ENCODE data around the gene RAB43.
"Not testable (repeated sequence)": the region's sequence is repeated elsewhere in the genome, so short reads cannot be mapped to it uniquely, and the experiment has no call there.

RAB43 gene

GRCh38 chr3:129121016-129121791 lies 400 bp downstream of the RAB43 start:
- DNase-seq = no peak

- peak; percentile 84 for DNase-seq
Observed at GRCh38 chr3:129120254-129121004, 1.2 kb downstream of the RAB43 start.

GRCh38 chr3:129119365-129120100 lies 2.1 kb downstream of the RAB43 start:
- no peak for DNase-seq

GRCh38 chr3:129118745-129119144 lies 2.9 kb downstream of the RAB43 start:
- DNase-seq = no peak

- no peak for DNase-seq
Observed at GRCh38 chr3:129117134-129117533, 4.5 kb downstream of the RAB43 start.

GRCh38 chr3:129116482-129116946 lies 5.1 kb downstream of the RAB43 start:
- DNase-seq = no peak

GRCh38 chr3:129114455-129114854 lies 7.1 kb downstream of the RAB43 start:
- no peak for DNase-seq

- no peak for DNase-seq
Observed at GRCh38 chr3:129112308-129113052, 9.1 kb downstream of the RAB43 start.

- not testable (repeated sequence) for DNase-seq
Observed at GRCh38 chr3:129111076-129111780, 10.4 kb downstream of the RAB43 start.

GRCh38 chr3:129107793-129108192 lies 13.8 kb downstream of the RAB43 start:
- DNase-seq = no peak

GRCh38 chr3:129106866-129107565 lies 14.6 kb downstream of the RAB43 start:
- no peak for DNase-seq

- no peak for DNase-seq
Observed at GRCh38 chr3:129106320-129106719, 15.3 kb downstream of the RAB43 start.

GRCh38 chr3:129105862-129106261 lies 15.7 kb downstream of the RAB43 start:
- DNase-seq = no peak

GRCh38 chr3:129104498-129105079 lies 17.0 kb downstream of the RAB43 start:
- DNase-seq = no peak

- no peak for DNase-seq
Observed at GRCh38 chr3:129104051-129104450, 17.6 kb downstream of the RAB43 start.

- DNase-seq = no peak
Observed at GRCh38 chr3:129103296-129103695, 18.3 kb downstream of the RAB43 start.

GRCh38 chr3:129101370-129102138 lies 20.1 kb downstream of the RAB43 start:
- DNase-seq = no peak

GRCh38 chr3:129100274-129100673 lies 21.3 kb downstream of the RAB43 start:
- DNase-seq = no peak

- DNase-seq = no peak
Observed at GRCh38 chr3:129095285-129095684, 26.3 kb downstream of the RAB43 start.

- not testable (repeated sequence) for DNase-seq
Observed at GRCh38 chr3:129088312-129088711, 33.3 kb downstream of the RAB43 start.
